SU-DHL-6 (cell line): ENCODE measurements around the gene NOP14.

ENCODE experiments used
- H2AFZ ChIP-seq: fragments of 200-600 bp; sonication (generic); 2 replicates; pipeline ENCODE4 v1.6.1; 2014; ENCODE audit warnings: low read depth, mild to moderate bottlenecking, moderate library complexity, mixed read lengths, antibody characterized with exemption, low read length; ENCODE audit not compliant: severe bottlenecking
- H3F3A ChIP-seq: fragments of 200-600 bp; shearing (Covaris generic); 2 replicates; pipeline ENCODE4 v1.6.0; 2016; ENCODE audit warnings: antibody characterized with exemption, mild to moderate bottlenecking; ENCODE audit not compliant: insufficient read depth
- H3K27ac ChIP-seq: fragments of 200-600 bp; sonication (generic); 2 replicates; pipeline ENCODE4 v1.5.1; 2016; ENCODE audit warnings: low read depth, mild to moderate bottlenecking, low read length, moderate library complexity, mixed read lengths
- H3K27me3 ChIP-seq: fragments of 200-600 bp; sonication (generic), shearing (Covaris generic); 2 replicates; pipeline ENCODE4 v1.6.0; 2014; ENCODE audit warnings: mild to moderate bottlenecking, low read length
- H3K36me3 ChIP-seq: fragments of 200-600 bp; sonication (generic); 2 replicates; pipeline ENCODE4 v1.6.1; 2014; ENCODE audit warnings: mild to moderate bottlenecking, low read length, mixed read lengths
- H3K4me2 ChIP-seq: fragments of 300-600, 200-600 bp; shearing (Covaris generic), sonication (generic); 2 replicates; pipeline ENCODE4 v1.6.0; 2014; ENCODE audit warnings: low read length, low read depth, mild to moderate bottlenecking; ENCODE audit not compliant: poor library complexity, severe bottlenecking
- H3K4me3 ChIP-seq: fragments of 200-600 bp; sonication (generic); 2 replicates; pipeline ENCODE4 v1.5.1; 2014; ENCODE audit warnings: antibody characterized with exemption, low read length, mild to moderate bottlenecking, mixed read lengths; ENCODE audit not compliant: insufficient read depth, poor library complexity, severe bottlenecking
- H3K79me2 ChIP-seq: fragments of 200-600 bp; sonication (generic); 2 replicates; pipeline ENCODE4 v1.6.1; 2014; ENCODE audit warnings: mild to moderate bottlenecking, low read length, moderate library complexity; ENCODE audit not compliant: insufficient read depth
- H3K9ac ChIP-seq: fragments of 200-600 bp; sonication (generic); 2 replicates; pipeline ENCODE4 v1.7.0; 2014; ENCODE audit warnings: mild to moderate bottlenecking, low read length
- H3K9me2 ChIP-seq: fragments of 200-600 bp; sonication (generic); replicated peaks from 2 replicates; pipeline ENCODE4 v1.6.1; 2014; ENCODE audit warnings: low read length; ENCODE audit not compliant: insufficient read depth
- H3K9me3 ChIP-seq: fragments of 200-600 bp; sonication (generic); 2 replicates; pipeline ENCODE4 v1.6.1; 2014; ENCODE audit warnings: low read length, mixed read lengths; ENCODE audit not compliant: insufficient read depth
- H4K20me1 ChIP-seq: fragments of 200-600 bp; sonication (generic); 2 replicates; pipeline ENCODE4 v1.6.1; 2014; ENCODE audit warnings: low read depth, mild to moderate bottlenecking, antibody characterized with exemption, low read length, moderate library complexity, mixed read lengths
- EZH2phosphoT487 ChIP-seq: fragments of 200-600 bp; sonication (generic), shearing (Covaris generic); conservative IDR thresholded peaks from 2 replicates; pipeline ENCODE4 v1.6.1; 2018; ENCODE audit warnings: mild to moderate bottlenecking, antibody characterized with exemption, low read length, moderate library complexity, mixed read lengths
- TF ChIP-seq, protein P1 (sequence below): fragments of 200-600 bp; sonication (generic); IDR thresholded peaks from one replicate; pipeline ENCODE4 v1.5.1; 2017; ENCODE audit warnings: antibody characterized with exemption, mild to moderate bottlenecking, low read length, moderate library complexity; ENCODE audit not compliant: insufficient read depth, poor library complexity, severe bottlenecking

NOP14 gene

GRCh38 chr4:2996415-2996814 is 33.2 kb upstream of the NOP14 start:
- Histone ChIP-seq H3K4me2 (no peak overlapping the region), H3K36me3 (no peaks in the 10 kb centered on the region), H2AFZ (no peak overlapping the region), H3K9me2 (no peaks in the 10 kb centered on the region), H3F3A (no peaks in the 10 kb centered on the region), H3K9me3 (no peaks in the 10 kb centered on the region), H3K4me3 (no peak overlapping the region), H3K9ac (no peak overlapping the region), H4K20me1 (no peaks in the 10 kb centered on the region), H3K27me3 (no peaks in the 10 kb centered on the region), H3K27ac (no peak overlapping the region), H3K79me2 (no peaks in the 10 kb centered on the region)
- TF ChIP-seq EZH2phosphoT487, result no peak
- TF ChIP-seq, protein P1, sequence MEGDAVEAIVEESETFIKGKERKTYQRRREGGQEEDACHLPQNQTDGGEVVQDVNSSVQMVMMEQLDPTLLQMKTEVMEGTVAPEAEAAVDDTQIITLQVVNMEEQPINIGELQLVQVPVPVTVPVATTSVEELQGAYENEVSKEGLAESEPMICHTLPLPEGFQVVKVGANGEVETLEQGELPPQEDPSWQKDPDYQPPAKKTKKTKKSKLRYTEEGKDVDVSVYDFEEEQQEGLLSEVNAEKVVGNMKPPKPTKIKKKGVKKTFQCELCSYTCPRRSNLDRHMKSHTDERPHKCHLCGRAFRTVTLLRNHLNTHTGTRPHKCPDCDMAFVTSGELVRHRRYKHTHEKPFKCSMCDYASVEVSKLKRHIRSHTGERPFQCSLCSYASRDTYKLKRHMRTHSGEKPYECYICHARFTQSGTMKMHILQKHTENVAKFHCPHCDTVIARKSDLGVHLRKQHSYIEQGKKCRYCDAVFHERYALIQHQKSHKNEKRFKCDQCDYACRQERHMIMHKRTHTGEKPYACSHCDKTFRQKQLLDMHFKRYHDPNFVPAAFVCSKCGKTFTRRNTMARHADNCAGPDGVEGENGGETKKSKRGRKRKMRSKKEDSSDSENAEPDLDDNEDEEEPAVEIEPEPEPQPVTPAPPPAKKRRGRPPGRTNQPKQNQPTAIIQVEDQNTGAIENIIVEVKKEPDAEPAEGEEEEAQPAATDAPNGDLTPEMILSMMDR, result no peak

- TF ChIP-seq EZH2phosphoT487, result no peak
- TF ChIP-seq, protein P1, result no peak
- Histone ChIP-seq H3K9me2 (no peaks in the 10 kb centered on the region), H3K4me2 (no peak overlapping the region)
Measured at GRCh38 chr4:2995546-2996265, 32.5 kb upstream of the NOP14 start.

GRCh38 chr4:2994917-2995316 is 31.7 kb upstream of the NOP14 start:
- no peaks in the 10 kb centered on the region for H3K9me3 ChIP-seq
- no peak overlapping the region for H3K27ac ChIP-seq
- no peaks in the 10 kb centered on the region for H3F3A ChIP-seq
- no peaks in the 10 kb centered on the region for H3K27me3 ChIP-seq
- H3K9ac ChIP-seq, result no peak overlapping the region
- TF ChIP-seq, protein P1, result no peak
- TF ChIP-seq EZH2phosphoT487, result no peak
- no peak overlapping the region for H2AFZ ChIP-seq
- H3K4me3 ChIP-seq, result no peak overlapping the region
- H3K36me3 ChIP-seq, result no peaks in the 10 kb centered on the region
- H3K4me2 ChIP-seq, result no peak overlapping the region
- H3K9me2 ChIP-seq, result no peaks in the 10 kb centered on the region
- H4K20me1 ChIP-seq, result no peaks in the 10 kb centered on the region
- no peaks in the 10 kb centered on the region for H3K79me2 ChIP-seq

More at GRCh38 chr4:2995546-2996265, 32.5 kb upstream of the NOP14 start:
- Histone ChIP-seq H3K36me3 (no peaks in the 10 kb centered on the region), H3K4me3 (no peak overlapping the region), H4K20me1 (no peaks in the 10 kb centered on the region), H3K9me3 (no peaks in the 10 kb centered on the region), H3F3A (no peaks in the 10 kb centered on the region), H3K79me2 (no peaks in the 10 kb centered on the region), H2AFZ (no peak overlapping the region), H3K9ac (no peak overlapping the region), H3K27me3 (no peaks in the 10 kb centered on the region), H3K27ac (no peak overlapping the region)
